ENCODE measurements around the gene ERN1.
A peak's percentile ranks its signal among the peaks of the same experiment; 100 is the strongest.

Gene ERN1

GRCh38 chr17:64016231-64016784 is 113.6 kb downstream of the ERN1 start:
- H3K27me3 ChIP-seq (ENCODE audit: insufficient read depth, low read depth), result no peaks in the 10 kb centered on the region
- H3K4me1 ChIP-seq (ENCODE audit: low read depth, poor library complexity, severe bottlenecking), result peaks cover 40% of the 10 kb centered on the region
- no peak overlapping the region for H3K9ac ChIP-seq
- H3K4me2 ChIP-seq, result no peak overlapping the region
- H2AFZ ChIP-seq (ENCODE audit: low read depth), result no peak overlapping the region
- TF ChIP-seq, protein P1, sequence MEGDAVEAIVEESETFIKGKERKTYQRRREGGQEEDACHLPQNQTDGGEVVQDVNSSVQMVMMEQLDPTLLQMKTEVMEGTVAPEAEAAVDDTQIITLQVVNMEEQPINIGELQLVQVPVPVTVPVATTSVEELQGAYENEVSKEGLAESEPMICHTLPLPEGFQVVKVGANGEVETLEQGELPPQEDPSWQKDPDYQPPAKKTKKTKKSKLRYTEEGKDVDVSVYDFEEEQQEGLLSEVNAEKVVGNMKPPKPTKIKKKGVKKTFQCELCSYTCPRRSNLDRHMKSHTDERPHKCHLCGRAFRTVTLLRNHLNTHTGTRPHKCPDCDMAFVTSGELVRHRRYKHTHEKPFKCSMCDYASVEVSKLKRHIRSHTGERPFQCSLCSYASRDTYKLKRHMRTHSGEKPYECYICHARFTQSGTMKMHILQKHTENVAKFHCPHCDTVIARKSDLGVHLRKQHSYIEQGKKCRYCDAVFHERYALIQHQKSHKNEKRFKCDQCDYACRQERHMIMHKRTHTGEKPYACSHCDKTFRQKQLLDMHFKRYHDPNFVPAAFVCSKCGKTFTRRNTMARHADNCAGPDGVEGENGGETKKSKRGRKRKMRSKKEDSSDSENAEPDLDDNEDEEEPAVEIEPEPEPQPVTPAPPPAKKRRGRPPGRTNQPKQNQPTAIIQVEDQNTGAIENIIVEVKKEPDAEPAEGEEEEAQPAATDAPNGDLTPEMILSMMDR (conservative IDR thresholded peaks at IDR 0.05; ENCODE audit: low read depth, low read length), result no peak
- H3K27ac ChIP-seq, result no peak overlapping the region
- H3K36me3 ChIP-seq (ENCODE audit: insufficient read depth), result no peaks in the 10 kb centered on the region
- no peaks in the 10 kb centered on the region; the same call in 1 of the 2 replicates for H3K79me2 ChIP-seq (ENCODE audit: insufficient read depth, low read depth)
- H3K4me3 ChIP-seq (IDR thresholded peaks at IDR 0.05; ENCODE audit: insufficient read depth, low read depth, low read length), result no peak overlapping the region
- H4K20me1 ChIP-seq (ENCODE audit: insufficient read depth), result no peaks in the 10 kb centered on the region

DNA sequence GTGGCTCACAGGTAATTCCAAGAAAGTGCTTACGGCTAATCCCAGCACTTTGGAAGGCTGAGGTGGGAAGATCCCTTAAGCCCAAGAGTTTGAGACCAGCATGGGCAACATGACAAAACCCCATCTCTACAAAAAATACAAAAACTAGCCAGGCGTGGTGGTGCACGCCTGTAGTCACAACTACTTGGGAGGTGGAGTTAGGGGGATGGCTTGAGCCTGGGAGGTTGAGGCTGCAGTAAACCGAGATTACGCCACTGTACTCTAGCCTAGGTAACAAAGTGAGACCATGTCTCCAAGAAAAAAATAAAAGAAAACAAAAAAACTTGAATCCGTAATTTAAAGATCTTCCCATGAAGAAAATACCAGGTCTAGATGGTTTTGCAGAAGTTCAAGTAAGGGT is 114.5 kb downstream of the ERN1 start:
- H3K27ac ChIP-seq, result no peak overlapping the region
- H3K4me3 ChIP-seq (IDR thresholded peaks at IDR 0.05; ENCODE audit: insufficient read depth, low read depth, low read length), result no peak overlapping the region
- H3K36me3 ChIP-seq (ENCODE audit: insufficient read depth), result no peaks in the 10 kb centered on the region

DNA sequence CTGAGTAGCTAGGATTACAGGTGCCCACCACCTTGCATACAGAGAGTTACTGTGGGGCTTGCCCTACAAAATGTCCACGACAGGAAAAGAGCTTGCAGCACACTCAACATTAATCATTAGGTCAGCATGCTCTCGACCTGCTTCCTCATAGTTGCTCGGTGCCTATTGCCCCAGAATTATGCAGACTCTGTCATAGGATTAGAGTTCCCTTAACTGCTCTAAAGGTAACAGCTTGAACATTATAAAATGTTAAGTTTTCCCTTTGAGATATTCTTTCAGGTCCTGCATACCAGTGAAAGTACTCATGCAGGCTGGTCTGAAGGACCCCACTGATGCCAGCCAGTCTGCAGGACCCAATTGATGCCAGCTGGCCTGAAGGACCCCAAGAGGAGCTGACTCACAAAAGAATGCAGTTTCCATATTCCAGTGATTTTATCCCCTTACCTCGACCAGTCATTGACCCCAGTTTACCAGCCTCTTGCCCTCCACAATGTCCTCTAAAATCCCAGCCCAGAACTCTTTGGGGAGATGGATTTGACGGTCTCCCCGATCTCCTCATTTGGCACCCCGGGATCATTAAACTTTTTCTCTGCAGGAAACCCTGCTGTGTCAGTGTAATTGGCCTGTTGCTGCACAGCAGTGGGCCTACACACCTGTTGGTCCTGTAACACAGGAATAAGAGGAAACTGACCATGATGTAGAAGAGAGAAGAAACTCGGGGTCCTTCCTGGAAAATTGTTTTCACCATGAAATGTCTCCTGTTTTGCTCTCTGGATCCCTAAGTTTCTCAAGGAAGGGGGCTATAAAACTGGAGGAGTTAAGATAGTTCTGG is 120.2 kb downstream of the ERN1 start:
- no peaks in the 10 kb centered on the region for H3K27me3 ChIP-seq (ENCODE audit: insufficient read depth, low read depth)
- H3K27ac ChIP-seq, result no peak overlapping the region
- H3K4me3 ChIP-seq (IDR thresholded peaks at IDR 0.05; ENCODE audit: insufficient read depth, low read depth, low read length), result no peak overlapping the region
- no peaks in the 10 kb centered on the region for H4K20me1 ChIP-seq (ENCODE audit: insufficient read depth)
- no peak overlapping the region for H2AFZ ChIP-seq (ENCODE audit: low read depth)
- H3K4me2 ChIP-seq, result no peak overlapping the region
- H3K9ac ChIP-seq, result no peak overlapping the region
- H3K36me3 ChIP-seq (ENCODE audit: insufficient read depth), result no peaks in the 10 kb centered on the region
- peaks cover 10% of the 10 kb centered on the region for H3K4me1 ChIP-seq (ENCODE audit: low read depth, poor library complexity, severe bottlenecking)
- no peaks in the 10 kb centered on the region for H3K79me2 ChIP-seq (ENCODE audit: insufficient read depth, low read depth)
- TF ChIP-seq, protein P1 (conservative IDR thresholded peaks at IDR 0.05; ENCODE audit: low read depth, low read length), result no peak

More for the DNA sequence above, 114.5 kb downstream of the ERN1 start:
- H3K4me2 ChIP-seq, result peak overlapping the region; percentile 65; the same call in 1 of the 2 replicates
- H3K27me3 ChIP-seq (ENCODE audit: insufficient read depth, low read depth), result no peaks in the 10 kb centered on the region
- H4K20me1 ChIP-seq (ENCODE audit: insufficient read depth), result no peaks in the 10 kb centered on the region
- H3K9ac ChIP-seq, result no peak overlapping the region
- H2AFZ ChIP-seq (ENCODE audit: low read depth), result no peak overlapping the region
- H3K4me1 ChIP-seq (ENCODE audit: low read depth, poor library complexity, severe bottlenecking), result peaks cover 34% of the 10 kb centered on the region
- no peaks in the 10 kb centered on the region; the same call in 1 of the 2 replicates for H3K79me2 ChIP-seq (ENCODE audit: insufficient read depth, low read depth)
- TF ChIP-seq, protein P1 (conservative IDR thresholded peaks at IDR 0.05; ENCODE audit: low read depth, low read length), result no peak

- no peak overlapping the region for H2AFZ ChIP-seq (ENCODE audit: low read depth)
- H3K4me3 ChIP-seq (IDR thresholded peaks at IDR 0.05; ENCODE audit: insufficient read depth, low read depth, low read length), result no peak overlapping the region
- no peaks in the 10 kb centered on the region for H3K27me3 ChIP-seq (ENCODE audit: insufficient read depth, low read depth)
- TF ChIP-seq, protein P1 (conservative IDR thresholded peaks at IDR 0.05; ENCODE audit: low read depth, low read length), result no peak
- no peaks in the 10 kb centered on the region for H4K20me1 ChIP-seq (ENCODE audit: insufficient read depth)
- H3K4me1 ChIP-seq (ENCODE audit: low read depth, poor library complexity, severe bottlenecking), result peaks cover 7% of the 10 kb centered on the region
- H3K27ac ChIP-seq, result no peak overlapping the region
- no peak overlapping the region for H3K4me2 ChIP-seq
- H3K9ac ChIP-seq, result no peak overlapping the region
- H3K36me3 ChIP-seq (ENCODE audit: insufficient read depth), result no peaks in the 10 kb centered on the region
- no peaks in the 10 kb centered on the region for H3K79me2 ChIP-seq (ENCODE audit: insufficient read depth, low read depth)
These were observed 121.1 kb downstream of the ERN1 start for GRCh38 chr17:64008830-64009229.
